Keratinocyte (primary cell): ENCODE data around the gene MKS1.

Source experiments
- CTCF ChIP-seq, 3 experiments: IDR thresholded peaks in 1 of 3; conservative IDR thresholded peaks in 1 of 3; optimal IDR thresholded peaks in 1 of 3; 2 replicates in 2 of 3; 3 replicates in 1 of 3; pipeline versions ENCODE3 to v1.5.1; 2011; ENCODE audit warnings: low read length in 3 of 3, mild to moderate bottlenecking in 3 of 3, moderate library complexity in 2 of 3, control low read depth in 1 of 3, inconsistent platforms in 1 of 3; ENCODE audit not compliant: insufficient read depth in 2 of 3; ENCODE audit errors: extremely low read depth in 1 of 3
- EZH2 ChIP-seq: IDR thresholded peaks from one replicate; pipeline ENCODE4 v1.6.1; 2012; ENCODE audit warnings: inconsistent platforms, mild to moderate bottlenecking, low read length, moderate library complexity

GRCh38 chr17:58186591-58186990 lies 32.5 kb downstream of the MKS1 start:
- TF ChIP-seq CTCF (optimal IDR thresholded peaks at IDR 0.05 in 1 of 3, IDR thresholded peaks at IDR 0.05 in 1 of 3, conservative IDR thresholded peaks at IDR 0.05 in 1 of 3; ENCODE audit: extremely low read depth in 1 of 3, insufficient read depth in 2 of 3, low read length in 3 of 3) (no peak), EZH2 (no peak)
